GM23338 (cell line): ENCODE results near the gene PTPRO.

Source experiments
- CREB1 ChIP-seq: fragments of 250-450 bp; sonication (Bioruptor Pico); IDR thresholded peaks from 2 replicates; pipeline ENCODE4 v1.5.0; 2020; ENCODE audit warnings: low read depth, mild to moderate bottlenecking, moderate library complexity
- ETS1 ChIP-seq: IDR thresholded peaks from 2 replicates; pipeline ENCODE4 v1.6.1; 2016; ENCODE audit warnings: antibody characterized with exemption
- EZH2 ChIP-seq: fragments of 200-600 bp; sonication (generic); IDR thresholded peaks from one replicate; pipeline ENCODE4 v1.8.0; 2017; ENCODE audit warnings: antibody characterized with exemption, mild to moderate bottlenecking, low read depth; ENCODE audit not compliant: unreplicated experiment
- EZH2phosphoT487 ChIP-seq: fragments of 200-600 bp; sonication (generic); IDR thresholded peaks from one replicate; pipeline ENCODE4 v1.8.1; 2018; ENCODE audit warnings: antibody characterized with exemption; ENCODE audit not compliant: unreplicated experiment
- NANOG ChIP-seq: IDR thresholded peaks from 2 replicates; pipeline ENCODE4 v1.6.1; 2016; ENCODE audit warnings: antibody characterized with exemption, borderline replicate concordance
- POLR2AphosphoS5 ChIP-seq: IDR thresholded peaks from 2 replicates; pipeline ENCODE4 v1.6.1; 2016; ENCODE audit warnings: antibody characterized with exemption, low read depth
- STAT1 ChIP-seq: IDR thresholded peaks from one replicate; pipeline ENCODE4 v1.6.1; 2016; ENCODE audit warnings: antibody characterized with exemption; ENCODE audit not compliant: unreplicated experiment
- ZNF114 ChIP-seq: fragments of 250-450 bp; sonication (Bioruptor Pico); IDR thresholded peaks from 2 replicates; pipeline ENCODE4 v1.5.0; 2020; ENCODE audit warnings: mild to moderate bottlenecking, moderate library complexity
- ZNF462 ChIP-seq: fragments of 250-450 bp; sonication (Bioruptor Pico); IDR thresholded peaks from 2 replicates; pipeline ENCODE4 v1.5.0; 2020; ENCODE audit warnings: mild to moderate bottlenecking, moderate library complexity
- TF ChIP-seq, protein P1 (sequence below), 2 experiments: fragments of 200-600 bp in 1 of 2; sonication (generic) in 1 of 2; conservative IDR thresholded peaks; 2 replicates each; pipeline versions ENCODE4 v1.5.1 to v1.6.1; 2016 to 2017; ENCODE audit warnings: antibody characterized with exemption in 2 of 2, low read depth in 2 of 2, mild to moderate bottlenecking in 2 of 2, moderate library complexity in 1 of 2
- TF ChIP-seq, protein P2 (sequence below): IDR thresholded peaks from one replicate; pipeline ENCODE4 v1.6.1; 2018; ENCODE audit warnings: antibody characterized with exemption; ENCODE audit not compliant: unreplicated experiment

DNA sequence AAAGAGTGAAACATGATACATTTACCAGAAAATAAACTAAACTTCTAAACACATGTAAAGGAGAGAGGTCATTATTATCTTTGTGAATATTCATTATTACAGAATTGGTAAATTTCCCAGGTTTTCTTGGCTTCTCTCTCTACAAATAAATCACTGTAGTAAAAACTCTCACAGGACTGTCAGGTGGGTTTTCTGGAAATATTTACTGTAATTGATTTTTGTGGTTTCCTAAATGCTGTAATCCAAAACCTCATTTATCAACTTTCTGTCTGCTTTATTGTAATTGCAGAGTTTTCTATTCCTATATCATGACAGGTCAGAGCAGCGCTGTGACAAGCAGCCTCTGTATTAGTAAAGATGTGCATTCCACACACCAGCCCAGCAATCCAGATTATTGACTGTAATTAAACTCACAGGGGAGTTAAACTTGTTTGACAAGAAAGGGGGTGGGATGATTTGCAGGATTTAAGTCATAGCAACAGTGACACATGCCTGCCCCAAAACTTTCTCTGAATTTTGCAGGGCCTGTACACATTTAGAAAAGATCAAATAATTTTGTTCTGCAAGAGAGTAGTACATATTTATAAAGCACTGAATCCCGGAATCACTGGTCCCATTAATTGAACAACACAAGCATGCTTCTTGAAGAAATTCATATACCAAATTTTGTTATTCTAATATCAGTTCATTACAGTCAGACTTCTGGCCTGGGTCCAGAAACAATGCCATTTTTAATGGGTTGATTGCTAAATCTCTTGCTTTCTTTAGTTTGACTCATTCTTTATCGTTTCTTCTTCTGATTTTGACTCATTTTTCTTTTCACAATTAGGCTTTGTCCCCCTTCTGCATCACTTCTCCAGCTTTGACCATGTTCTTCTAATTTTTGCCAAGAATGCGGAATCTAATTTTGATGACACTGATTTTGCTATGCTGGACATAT lies 42.2 kb downstream of the PTPRO start:
- TF ChIP-seq, protein P1, sequence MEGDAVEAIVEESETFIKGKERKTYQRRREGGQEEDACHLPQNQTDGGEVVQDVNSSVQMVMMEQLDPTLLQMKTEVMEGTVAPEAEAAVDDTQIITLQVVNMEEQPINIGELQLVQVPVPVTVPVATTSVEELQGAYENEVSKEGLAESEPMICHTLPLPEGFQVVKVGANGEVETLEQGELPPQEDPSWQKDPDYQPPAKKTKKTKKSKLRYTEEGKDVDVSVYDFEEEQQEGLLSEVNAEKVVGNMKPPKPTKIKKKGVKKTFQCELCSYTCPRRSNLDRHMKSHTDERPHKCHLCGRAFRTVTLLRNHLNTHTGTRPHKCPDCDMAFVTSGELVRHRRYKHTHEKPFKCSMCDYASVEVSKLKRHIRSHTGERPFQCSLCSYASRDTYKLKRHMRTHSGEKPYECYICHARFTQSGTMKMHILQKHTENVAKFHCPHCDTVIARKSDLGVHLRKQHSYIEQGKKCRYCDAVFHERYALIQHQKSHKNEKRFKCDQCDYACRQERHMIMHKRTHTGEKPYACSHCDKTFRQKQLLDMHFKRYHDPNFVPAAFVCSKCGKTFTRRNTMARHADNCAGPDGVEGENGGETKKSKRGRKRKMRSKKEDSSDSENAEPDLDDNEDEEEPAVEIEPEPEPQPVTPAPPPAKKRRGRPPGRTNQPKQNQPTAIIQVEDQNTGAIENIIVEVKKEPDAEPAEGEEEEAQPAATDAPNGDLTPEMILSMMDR (conservative IDR thresholded peaks at IDR 0.05; ENCODE audit: low read depth in 2 of 2) = no peak
- TF ChIP-seq, protein P2, sequence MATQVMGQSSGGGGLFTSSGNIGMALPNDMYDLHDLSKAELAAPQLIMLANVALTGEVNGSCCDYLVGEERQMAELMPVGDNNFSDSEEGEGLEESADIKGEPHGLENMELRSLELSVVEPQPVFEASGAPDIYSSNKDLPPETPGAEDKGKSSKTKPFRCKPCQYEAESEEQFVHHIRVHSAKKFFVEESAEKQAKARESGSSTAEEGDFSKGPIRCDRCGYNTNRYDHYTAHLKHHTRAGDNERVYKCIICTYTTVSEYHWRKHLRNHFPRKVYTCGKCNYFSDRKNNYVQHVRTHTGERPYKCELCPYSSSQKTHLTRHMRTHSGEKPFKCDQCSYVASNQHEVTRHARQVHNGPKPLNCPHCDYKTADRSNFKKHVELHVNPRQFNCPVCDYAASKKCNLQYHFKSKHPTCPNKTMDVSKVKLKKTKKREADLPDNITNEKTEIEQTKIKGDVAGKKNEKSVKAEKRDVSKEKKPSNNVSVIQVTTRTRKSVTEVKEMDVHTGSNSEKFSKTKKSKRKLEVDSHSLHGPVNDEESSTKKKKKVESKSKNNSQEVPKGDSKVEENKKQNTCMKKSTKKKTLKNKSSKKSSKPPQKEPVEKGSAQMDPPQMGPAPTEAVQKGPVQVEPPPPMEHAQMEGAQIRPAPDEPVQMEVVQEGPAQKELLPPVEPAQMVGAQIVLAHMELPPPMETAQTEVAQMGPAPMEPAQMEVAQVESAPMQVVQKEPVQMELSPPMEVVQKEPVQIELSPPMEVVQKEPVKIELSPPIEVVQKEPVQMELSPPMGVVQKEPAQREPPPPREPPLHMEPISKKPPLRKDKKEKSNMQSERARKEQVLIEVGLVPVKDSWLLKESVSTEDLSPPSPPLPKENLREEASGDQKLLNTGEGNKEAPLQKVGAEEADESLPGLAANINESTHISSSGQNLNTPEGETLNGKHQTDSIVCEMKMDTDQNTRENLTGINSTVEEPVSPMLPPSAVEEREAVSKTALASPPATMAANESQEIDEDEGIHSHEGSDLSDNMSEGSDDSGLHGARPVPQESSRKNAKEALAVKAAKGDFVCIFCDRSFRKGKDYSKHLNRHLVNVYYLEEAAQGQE = no peak
- TF ChIP-seq EZH2phosphoT487 = no peak
- no peak for TF ChIP-seq POLR2AphosphoS5
- no peak for TF ChIP-seq ZNF462 (CRISPR knock-in tag)
- no peak for TF ChIP-seq CREB1
- no peak for TF ChIP-seq ZNF114
- no peak for TF ChIP-seq STAT1
- TF ChIP-seq EZH2 = no peak
- no peak for TF ChIP-seq ETS1
- TF ChIP-seq NANOG = no peak
